ENCODE results near the gene ODAD4. TPM values are rescaled to one million over a fixed set of nuclear protein-coding genes. Genes with fewer than 3 reads are reported as not detected.

Gene ODAD4
- total RNA-seq, 4 donors from 2014 or later = 3.7 to 5.4 (median 5.2) TPM

DNA sequence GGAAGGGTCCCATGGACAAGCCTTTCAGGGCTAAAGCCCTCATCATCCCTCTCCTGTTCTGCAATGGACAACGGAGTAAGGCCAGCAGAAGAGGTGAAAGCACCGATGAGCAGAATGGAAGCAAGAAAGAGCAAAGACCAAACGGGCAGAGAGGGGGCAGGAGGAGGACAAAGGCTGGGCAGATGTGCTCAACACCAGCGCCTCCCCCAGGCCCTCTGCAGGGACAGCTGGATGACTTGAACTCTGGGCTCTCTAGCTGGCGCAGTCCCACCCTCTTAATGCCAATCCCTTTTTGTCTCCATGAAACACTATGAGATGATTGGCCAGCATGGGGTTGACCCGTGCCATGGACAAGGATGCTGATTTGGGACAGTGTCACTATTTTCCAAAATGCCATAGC, 33.7 kb upstream of the ODAD4 start:
- H3K4me1 ChIP-seq = peaks cover 0 to 28% (median 13%) of the 10 kb centered on the region in 4 donors
- no peaks in the 10 kb centered on the region for H3K9me3 ChIP-seq
- 84 to 89% methylated on average over 6 of the region's 6 CpGs for WGBS, 2 donors
- peak overlapping the region in 2 of 4 donors; percentile 16 to 82 for H3K27ac ChIP-seq
- peaks cover 2 to 81% (median 18%) of the 10 kb centered on the region in 3 donors for H3K36me3 ChIP-seq
- TF ChIP-seq, protein P1, sequence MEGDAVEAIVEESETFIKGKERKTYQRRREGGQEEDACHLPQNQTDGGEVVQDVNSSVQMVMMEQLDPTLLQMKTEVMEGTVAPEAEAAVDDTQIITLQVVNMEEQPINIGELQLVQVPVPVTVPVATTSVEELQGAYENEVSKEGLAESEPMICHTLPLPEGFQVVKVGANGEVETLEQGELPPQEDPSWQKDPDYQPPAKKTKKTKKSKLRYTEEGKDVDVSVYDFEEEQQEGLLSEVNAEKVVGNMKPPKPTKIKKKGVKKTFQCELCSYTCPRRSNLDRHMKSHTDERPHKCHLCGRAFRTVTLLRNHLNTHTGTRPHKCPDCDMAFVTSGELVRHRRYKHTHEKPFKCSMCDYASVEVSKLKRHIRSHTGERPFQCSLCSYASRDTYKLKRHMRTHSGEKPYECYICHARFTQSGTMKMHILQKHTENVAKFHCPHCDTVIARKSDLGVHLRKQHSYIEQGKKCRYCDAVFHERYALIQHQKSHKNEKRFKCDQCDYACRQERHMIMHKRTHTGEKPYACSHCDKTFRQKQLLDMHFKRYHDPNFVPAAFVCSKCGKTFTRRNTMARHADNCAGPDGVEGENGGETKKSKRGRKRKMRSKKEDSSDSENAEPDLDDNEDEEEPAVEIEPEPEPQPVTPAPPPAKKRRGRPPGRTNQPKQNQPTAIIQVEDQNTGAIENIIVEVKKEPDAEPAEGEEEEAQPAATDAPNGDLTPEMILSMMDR (IDR thresholded peaks at IDR 0.05) = no peak
- no peak for TF ChIP-seq EP300 (IDR thresholded peaks at IDR 0.05)
- TF ChIP-seq POLR2A (IDR thresholded peaks at IDR 0.05) = no peak
- no peak for DNase-seq (ENCODE audit: low spot score in 2 of 2)
- H3K4me3 ChIP-seq = no peak overlapping the region
- H3K27me3 ChIP-seq = no peaks in the 10 kb centered on the region

DNA sequence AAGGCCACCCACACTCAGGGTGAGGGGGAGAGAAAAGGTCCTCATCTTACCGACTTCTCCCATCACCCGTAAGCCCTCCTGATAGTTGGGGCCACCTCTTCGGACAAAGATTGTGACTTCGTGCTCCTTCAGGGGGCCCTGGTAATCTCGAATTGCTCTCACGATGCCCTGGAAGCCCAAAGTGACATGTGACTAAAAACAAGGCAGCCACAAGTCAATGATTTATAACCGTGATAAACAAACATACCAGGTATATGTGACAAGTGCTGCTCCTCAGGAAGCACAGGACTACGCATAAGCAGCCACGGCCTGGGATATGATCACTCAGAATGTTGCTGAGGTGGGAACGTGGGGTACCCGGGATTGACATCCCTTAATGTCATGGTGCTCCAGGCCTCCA, 28.8 kb upstream of the ODAD4 start:
- Histone ChIP-seq H3K36me3 (peaks cover 0 to 100% (median 17%) of the 10 kb centered on the region in 3 donors), H3K4me3 (no peak overlapping the region), H3K27me3 (no peaks in the 10 kb centered on the region), H3K27ac (no peak overlapping the region), H3K4me1 (peaks cover 0 to 2% (median 0%) of the 10 kb centered on the region in 4 donors), H3K9me3 (no peaks in the 10 kb centered on the region)
- TF ChIP-seq EP300 (IDR thresholded peaks at IDR 0.05) = no peak
- TF ChIP-seq POLR2A (IDR thresholded peaks at IDR 0.05) = no peak
- DNase-seq (ENCODE audit: low spot score in 2 of 2) = no peak
- 86 to 93% methylated on average over 11 of the region's 11 CpGs for WGBS, 2 donors

DNA sequence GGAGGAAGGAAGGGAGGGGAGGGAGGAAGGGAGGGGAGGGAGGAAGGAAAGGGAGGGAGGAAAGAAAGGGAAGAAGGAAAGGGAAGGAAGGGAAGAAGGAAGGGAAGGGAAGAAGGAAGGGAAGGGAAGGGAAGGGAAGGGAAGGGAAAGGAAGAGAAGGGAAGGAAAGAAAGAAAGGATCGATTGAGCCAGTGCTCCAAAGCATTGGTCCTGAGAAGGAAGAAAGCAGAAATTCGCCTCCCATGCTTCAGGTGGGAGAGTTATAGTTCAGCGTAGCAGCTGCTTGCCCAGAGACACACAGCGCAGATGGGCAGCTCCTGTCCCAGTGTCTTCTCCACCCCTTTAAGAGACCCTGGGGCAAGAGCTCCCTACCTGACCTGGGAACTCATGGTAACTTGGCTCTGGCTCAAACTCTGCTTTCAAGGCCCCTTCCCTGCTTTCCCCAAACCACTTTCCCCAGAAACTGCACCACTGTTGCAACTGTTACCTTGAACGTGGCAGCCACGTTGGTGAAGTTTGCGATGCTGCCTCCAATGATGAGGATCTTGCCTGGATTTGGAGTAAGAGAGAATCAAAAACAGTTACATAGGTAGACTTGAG, 26.1 kb upstream of the ODAD4 start:
- no peak for DNase-seq (ENCODE audit: low spot score in 2 of 2)
- Histone ChIP-seq H3K9me3 (no peaks in the 10 kb centered on the region), H3K4me3 (no peak overlapping the region), H3K36me3 (peaks cover 0 to 100% (median 8%) of the 10 kb centered on the region in 3 donors), H3K27me3 (no peaks in the 10 kb centered on the region), H3K27ac (no peak overlapping the region), H3K4me1 (no peaks in the 10 kb centered on the region)
- 90 to 92% methylated on average over 7 of the region's 7 CpGs for WGBS, 2 donors
- TF ChIP-seq, protein P1 (IDR thresholded peaks at IDR 0.05) = no peak
- TF ChIP-seq POLR2A (IDR thresholded peaks at IDR 0.05) (no peak), EP300 (IDR thresholded peaks at IDR 0.05) (no peak)

DNA sequence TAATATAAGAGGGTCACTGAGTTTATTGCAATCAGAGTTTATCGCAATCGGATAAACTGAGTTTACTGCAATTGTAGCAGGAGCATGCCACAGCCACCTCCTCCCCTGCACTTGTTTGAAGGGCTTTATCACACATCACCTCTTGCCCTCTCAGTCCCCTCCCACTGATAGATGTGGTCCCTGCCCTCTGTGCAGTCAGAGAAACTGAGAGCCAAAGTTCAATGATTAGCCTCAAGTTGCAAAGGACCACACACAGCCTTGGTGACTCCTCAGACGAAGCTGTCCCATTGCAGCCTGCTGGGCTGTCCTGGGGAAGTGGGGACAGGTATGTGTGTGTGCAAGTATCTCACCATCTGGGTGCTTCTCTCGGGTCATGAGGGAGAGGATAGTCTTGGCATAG, 25.2 kb upstream of the ODAD4 start:
- TF ChIP-seq POLR2A (IDR thresholded peaks at IDR 0.05) (no peak), EP300 (IDR thresholded peaks at IDR 0.05) (no peak)
- TF ChIP-seq, protein P1 (IDR thresholded peaks at IDR 0.05) = no peak
- H3K4me1 ChIP-seq = no peaks in the 10 kb centered on the region
- 81 to 85% methylated on average over 4 of the region's 4 CpGs for WGBS, 2 donors
- H3K4me3 ChIP-seq = no peak overlapping the region
- no peaks in the 10 kb centered on the region for H3K27me3 ChIP-seq
- H3K36me3 ChIP-seq = peaks cover 0 to 100% (median 15%) of the 10 kb centered on the region in 3 donors
- no peaks in the 10 kb centered on the region for H3K9me3 ChIP-seq
- DNase-seq (ENCODE audit: low spot score in 2 of 2) = no peak
- no peak overlapping the region for H3K27ac ChIP-seq

DNA sequence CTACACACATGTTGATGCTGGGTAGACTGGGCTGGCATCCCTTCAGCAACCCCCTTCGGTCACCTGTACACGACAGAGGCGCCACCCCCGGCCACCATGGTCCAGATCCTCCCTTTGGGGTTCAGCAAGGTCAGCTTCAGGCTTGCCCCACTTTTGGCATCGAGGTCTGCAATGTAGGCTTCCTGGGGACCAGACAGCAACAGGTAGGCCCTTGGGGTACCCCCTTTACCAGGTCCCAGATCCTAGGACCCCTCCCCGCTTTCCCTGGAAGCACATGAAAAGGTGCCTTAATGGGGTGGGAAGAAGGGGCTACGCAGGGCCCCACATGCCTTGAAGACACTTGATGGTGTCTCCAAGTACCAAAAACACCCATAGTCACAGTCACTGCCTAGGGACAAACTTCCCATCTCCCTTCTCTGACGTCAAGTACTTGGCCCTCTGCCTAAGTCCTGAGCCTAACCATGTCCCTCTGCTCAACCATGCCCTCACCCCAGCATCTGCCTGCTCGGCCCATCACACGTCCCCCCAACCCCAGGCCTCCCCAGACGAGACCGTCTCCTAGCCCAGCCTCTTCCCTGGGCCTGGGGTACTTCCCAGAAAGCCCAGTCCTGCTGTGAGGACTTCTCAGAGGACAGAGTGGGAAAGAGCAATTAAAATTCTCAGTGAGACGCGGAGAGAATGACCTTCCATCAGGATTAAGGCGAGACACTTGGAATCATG, 23.8 kb upstream of the ODAD4 start:
- DNase-seq (ENCODE audit: low spot score in 2 of 2) = no peak
- Histone ChIP-seq H3K27me3 (no peaks in the 10 kb centered on the region), H3K27ac (peak overlapping the region in 1 of 4 donors; percentile 36), H3K36me3 (peaks cover 7 to 100% (median 21%) of the 10 kb centered on the region in 3 donors), H3K4me3 (no peak overlapping the region), H3K9me3 (no peaks in the 10 kb centered on the region), H3K4me1 (no peaks in the 10 kb centered on the region)
- TF ChIP-seq, protein P1 (IDR thresholded peaks at IDR 0.05) = no peak
- no peak for TF ChIP-seq EP300 (IDR thresholded peaks at IDR 0.05)
- TF ChIP-seq POLR2A (IDR thresholded peaks at IDR 0.05) = no peak
- 67 to 80% methylated on average over 11 to 15 of the region's 15 CpGs for WGBS, 2 donors

Measured in tibial nerve (tissue), 4 donors.